GM19468 (cell line): ENCODE data around the gene DCAF11.

Experiments
- ATAC-seq: cut with Tn5 transposase; IDR thresholded peaks from one replicate; pipeline ENCODE4 v1.9.1; 2021; ENCODE audit warnings: mild to moderate bottlenecking, moderate library complexity, moderate number of reproducible peaks; ENCODE audit not compliant: unreplicated experiment; ENCODE audit errors: extremely low read depth

DCAF11 gene

GRCh38 chr14:24077086-24077485 lies 37.5 kb upstream of the DCAF11 start:
- ATAC-seq = no peak

- no peak for ATAC-seq
Observed at GRCh38 chr14:24078146-24078545, 36.4 kb upstream of the DCAF11 start.

GRCh38 chr14:24079491-24080141 lies 35.0 kb upstream of the DCAF11 start:
- no peak for ATAC-seq

GRCh38 chr14:24080142-24080530 lies 34.4 kb upstream of the DCAF11 start:
- no peak for ATAC-seq

GRCh38 chr14:24080888-24081738 lies 33.5 kb upstream of the DCAF11 start:
- ATAC-seq = peak; percentile 74

- no peak for ATAC-seq
Observed at GRCh38 chr14:24081739-24082211, 32.8 kb upstream of the DCAF11 start.

- no peak for ATAC-seq
Observed at GRCh38 chr14:24082411-24083080, 32.0 kb upstream of the DCAF11 start.

GRCh38 chr14:24083462-24083861 lies 31.1 kb upstream of the DCAF11 start:
- ATAC-seq = no peak

- ATAC-seq = no peak
Observed at GRCh38 chr14:24084440-24084839, 30.1 kb upstream of the DCAF11 start.

GRCh38 chr14:24085215-24085614 lies 29.4 kb upstream of the DCAF11 start:
- no peak for ATAC-seq

GRCh38 chr14:24086193-24086955 lies 28.2 kb upstream of the DCAF11 start:
- ATAC-seq = no peak

- ATAC-seq = no peak
Observed at GRCh38 chr14:24087004-24087403, 27.6 kb upstream of the DCAF11 start.

GRCh38 chr14:24088095-24088494 lies 26.5 kb upstream of the DCAF11 start:
- no peak for ATAC-seq

- no peak for ATAC-seq
Observed at GRCh38 chr14:24089890-24090289, 24.7 kb upstream of the DCAF11 start.

- no peak for ATAC-seq
Observed at GRCh38 chr14:24092110-24092504, 22.5 kb upstream of the DCAF11 start.

GRCh38 chr14:24092505-24093206 lies 21.9 kb upstream of the DCAF11 start:
- ATAC-seq = no peak

GRCh38 chr14:24093207-24093900 lies 21.2 kb upstream of the DCAF11 start:
- no peak for ATAC-seq

- no peak for ATAC-seq
Observed at GRCh38 chr14:24093901-24094840, 20.4 kb upstream of the DCAF11 start, which contains the start of gene PCK2. Gene PCK2, plus strand, starts transcription at chr14:24094311. Its CDS starts 95 bp downstream, at chr14:24094406.
